Sigmoid colon (tissue), 4 donors: ENCODE data around the gene CENPP.

Experiments
- CTCF ChIP-seq, 4 experiments: fragments of 450-650 bp in 3 of 4; fragments of 200-600 bp in 1 of 4; IDR thresholded peaks; one replicate each; pipeline ENCODE4 v1.5.1; 2016 to 2019; ENCODE audit warnings: antibody characterized with exemption in 4 of 4, mild to moderate bottlenecking in 3 of 4, moderate library complexity in 2 of 4
- EP300 ChIP-seq, 4 donors: sonication (generic); formaldehyde crosslinking; IDR thresholded peaks; one replicate each; pipeline ENCODE4 v1.6.1; 2017; ENCODE audit warnings: antibody characterized with exemption in 4 of 4
- POLR2A ChIP-seq, 2 donors: fragments of 450-650 bp; IDR thresholded peaks; one replicate each; pipeline ENCODE4 v1.6.1; 2016; ENCODE audit warnings: antibody characterized with exemption in 2 of 2, mild to moderate bottlenecking in 2 of 2, moderate library complexity in 2 of 2

- TF ChIP-seq POLR2A (IDR thresholded peaks at IDR 0.05) (no peak), CTCF (IDR thresholded peaks at IDR 0.05) (no peak), EP300 (IDR thresholded peaks at IDR 0.05) (no peak)
Observed at GRCh38 chr9:92332577-92333281, 7.0 kb downstream of the CENPP start.
